Activated naive CD4-positive, alpha-beta T cell treated with anti-CD3 and anti-CD28 coated beads, Interleukin-2, amount 50 U/mL, for 24 hours (primary cell): ENCODE measurements around the gene CNGA3.
"Not testable (repeated sequence)": the region's sequence is repeated elsewhere in the genome, so short reads cannot be mapped to it uniquely, and the experiment has no call there.

ENCODE experiments used
- H3K27ac Mint-ChIP-seq: one replicate; pipeline ENCODE4 v1.8.0; 2021; ENCODE audit warnings: mild to moderate bottlenecking, mixed read lengths
- H3K27me3 Mint-ChIP-seq: one replicate; pipeline ENCODE4 v1.8.0; 2021; ENCODE audit warnings: mixed read lengths
- H3K36me3 Mint-ChIP-seq: one replicate; pipeline ENCODE4 v1.8.0; 2021; ENCODE audit warnings: mixed read lengths
- H3K4me1 Mint-ChIP-seq: one replicate; pipeline ENCODE4 v1.8.0; 2021; ENCODE audit warnings: mixed read lengths
- H3K4me3 Mint-ChIP-seq: one replicate; pipeline ENCODE4 v1.8.0; 2021; ENCODE audit warnings: mild to moderate bottlenecking, mixed read lengths
- H3K9me3 Mint-ChIP-seq: one replicate; pipeline ENCODE4 v1.8.0; 2021; ENCODE audit warnings: mixed read lengths

CNGA3 gene

DNA sequence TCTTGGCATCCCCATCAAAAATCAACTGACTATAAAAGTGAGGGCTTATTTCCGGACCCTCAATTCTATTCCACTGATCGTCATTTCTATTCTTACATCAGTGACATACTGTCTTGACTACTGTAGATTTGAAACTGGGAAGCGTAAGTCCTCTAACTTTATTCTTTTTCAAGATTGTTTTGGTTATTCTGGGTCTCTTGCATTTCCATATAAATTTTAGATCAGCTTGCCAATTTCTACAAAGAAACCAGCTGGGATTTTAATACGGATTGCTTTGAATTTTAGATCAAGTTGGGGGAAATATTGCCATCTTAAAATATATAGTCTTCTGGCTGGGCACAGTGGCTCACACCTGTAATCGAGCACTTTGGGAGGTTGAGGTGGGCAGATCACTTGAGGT, 80.5 kb downstream of the CNGA3 start:
- Mint-ChIP-seq H3K27me3 (no peaks in the 10 kb centered on the region), H3K36me3 (peaks cover 9% of the 10 kb centered on the region), H3K4me3 (no peak overlapping the region), H3K27ac (no peak overlapping the region), H3K4me1 (no peaks in the 10 kb centered on the region), H3K9me3 (peaks cover 7% of the 10 kb centered on the region)

GRCh38 chr2:98432145-98432544, 85.9 kb downstream of the CNGA3 start:
- Mint-ChIP-seq H3K36me3 (peaks cover 2% of the 10 kb centered on the region), H3K4me1 (no peaks in the 10 kb centered on the region), H3K4me3 (no peak overlapping the region), H3K9me3 (no peaks in the 10 kb centered on the region), H3K27ac (no peak overlapping the region), H3K27me3 (no peaks in the 10 kb centered on the region)

GRCh38 chr2:98433363-98433964, 87.2 kb downstream of the CNGA3 start:
- peaks cover 4% of the 10 kb centered on the region for H3K4me1 Mint-ChIP-seq
- H3K36me3 Mint-ChIP-seq: peaks cover 2% of the 10 kb centered on the region
- peaks cover 2% of the 10 kb centered on the region for H3K9me3 Mint-ChIP-seq
- H3K27me3 Mint-ChIP-seq: no peaks in the 10 kb centered on the region
- no peak overlapping the region for H3K27ac Mint-ChIP-seq
- no peak overlapping the region for H3K4me3 Mint-ChIP-seq

DNA sequence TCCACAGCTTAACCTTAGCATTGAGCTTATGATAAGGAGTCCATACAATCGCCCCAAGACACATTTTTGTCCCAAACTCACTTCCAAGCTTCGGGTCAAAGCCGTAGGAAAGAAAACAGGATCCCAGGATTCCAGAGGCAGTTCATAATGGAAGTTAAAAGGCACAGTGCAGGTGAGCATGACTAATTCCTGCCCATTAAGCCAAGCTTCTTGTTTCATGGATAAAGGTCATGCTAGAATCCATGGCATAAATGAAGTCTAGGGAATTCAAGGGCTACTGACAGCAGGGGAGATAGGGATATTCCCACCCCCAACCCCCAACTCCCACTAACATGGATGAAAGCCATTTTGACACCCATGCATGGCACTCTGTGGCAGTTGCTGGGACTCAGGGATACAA, 88.2 kb downstream of the CNGA3 start:
- Mint-ChIP-seq H3K27ac (no peak overlapping the region), H3K4me3 (no peak overlapping the region), H3K4me1 (peaks cover 12% of the 10 kb centered on the region), H3K27me3 (no peaks in the 10 kb centered on the region), H3K36me3 (peaks cover 7% of the 10 kb centered on the region), H3K9me3 (peaks cover 5% of the 10 kb centered on the region)

DNA sequence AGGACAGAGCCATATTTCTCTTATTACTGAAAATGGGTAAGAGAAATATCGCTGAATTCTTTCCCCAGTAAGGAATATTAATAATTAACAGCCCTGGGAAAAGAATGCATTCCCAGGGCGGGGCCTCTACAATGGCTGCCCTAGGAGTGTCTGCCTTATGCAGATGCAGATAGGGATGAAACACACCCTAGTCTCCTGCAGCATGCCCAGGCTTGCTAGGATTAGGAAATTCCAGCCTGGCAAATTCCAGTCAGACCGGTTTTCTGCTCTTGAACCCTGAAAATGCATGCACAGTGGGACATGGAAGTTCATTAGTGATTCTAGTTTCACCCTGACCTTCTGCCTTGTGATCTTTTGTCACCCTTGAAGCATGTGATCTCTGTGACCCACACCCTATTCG, 89.4 kb downstream of the CNGA3 start:
- Mint-ChIP-seq H3K4me1 (peaks cover 12% of the 10 kb centered on the region), H3K27ac (peak overlapping the region; percentile 46)
- not testable (repeated sequence) for H3K4me3 Mint-ChIP-seq, H3K27me3 Mint-ChIP-seq, H3K9me3 Mint-ChIP-seq, H3K36me3 Mint-ChIP-seq

DNA sequence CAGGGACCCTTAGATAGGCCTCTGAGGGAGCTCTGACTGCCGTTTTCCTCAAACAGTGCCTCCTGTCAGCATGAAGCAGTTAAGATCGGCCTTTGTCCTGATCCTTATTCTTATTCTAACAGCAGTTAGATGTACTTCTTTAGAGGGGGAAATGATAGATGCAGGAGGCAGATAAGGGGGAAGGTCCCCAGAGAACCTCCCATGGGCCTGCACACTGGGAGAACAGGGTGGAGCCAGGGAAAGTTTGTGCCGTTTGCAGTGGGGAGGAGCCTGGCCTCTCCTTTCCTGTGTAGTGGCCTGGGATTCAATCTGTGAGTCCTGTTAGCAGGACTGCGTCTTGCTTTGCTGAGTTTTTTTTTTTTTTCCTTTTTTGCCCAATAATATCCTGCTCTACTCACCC, 90.5 kb downstream of the CNGA3 start:
- peaks cover 7% of the 10 kb centered on the region for H3K36me3 Mint-ChIP-seq

GRCh38 chr2:98438190-98439133, 92.2 kb downstream of the CNGA3 start:
- Mint-ChIP-seq H3K9me3 (peaks cover 5% of the 10 kb centered on the region), H3K4me3 (peak overlapping the region; percentile 70), H3K36me3 (peaks cover 7% of the 10 kb centered on the region), H3K27ac (peak overlapping the region; percentile 95), H3K4me1 (peaks cover 12% of the 10 kb centered on the region), H3K27me3 (no peaks in the 10 kb centered on the region)

More for the DNA sequence above, 90.5 kb downstream of the CNGA3 start:
- peaks cover 12% of the 10 kb centered on the region for H3K4me1 Mint-ChIP-seq
- H3K27ac Mint-ChIP-seq: peak overlapping the region; percentile 59
- H3K4me3 Mint-ChIP-seq: no peak overlapping the region
- peaks cover 5% of the 10 kb centered on the region for H3K9me3 Mint-ChIP-seq
- no peaks in the 10 kb centered on the region for H3K27me3 Mint-ChIP-seq

DNA sequence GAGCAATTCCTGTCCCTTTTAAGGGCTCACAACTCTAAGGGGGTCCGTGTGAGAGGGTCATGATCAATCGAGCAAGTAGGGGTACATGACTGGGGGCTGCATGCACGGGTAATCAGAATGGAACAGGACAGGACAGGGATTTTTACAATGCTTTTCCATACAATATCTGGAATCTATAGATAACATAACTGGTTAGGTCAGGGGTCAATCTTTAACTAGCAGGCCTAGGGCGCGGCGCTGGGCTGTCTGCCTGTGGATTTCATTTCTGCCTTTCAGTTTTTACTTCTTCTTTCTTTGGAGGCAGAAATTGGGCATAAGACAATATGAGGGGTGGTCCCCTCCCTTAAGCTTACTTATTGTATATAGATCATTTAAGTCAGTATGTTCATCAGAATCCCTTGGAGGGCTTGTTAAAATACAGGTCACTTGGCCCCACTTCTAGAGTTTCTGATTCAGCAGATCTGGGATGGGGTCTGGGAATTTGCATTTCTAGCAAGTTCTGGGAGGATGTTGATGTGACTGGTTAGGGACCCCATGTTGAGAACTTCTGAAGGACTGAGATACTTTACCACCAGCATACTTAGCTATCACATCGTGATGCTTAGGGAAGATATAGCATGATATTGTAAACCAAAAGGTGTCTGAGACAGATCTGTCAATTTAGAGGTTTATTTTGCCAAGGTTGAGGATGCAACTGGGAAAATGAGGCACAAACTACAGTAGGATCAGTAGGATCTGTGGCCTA, 95.6 kb downstream of the CNGA3 start:
- H3K27ac Mint-ChIP-seq: peak overlapping the region; percentile 75
- H3K4me1 Mint-ChIP-seq: peaks cover 32% of the 10 kb centered on the region
- H3K9me3 Mint-ChIP-seq: peaks cover 5% of the 10 kb centered on the region
- H3K27me3 Mint-ChIP-seq: no peaks in the 10 kb centered on the region
- peaks cover 5% of the 10 kb centered on the region for H3K36me3 Mint-ChIP-seq
- peak overlapping the region; percentile 24 for H3K4me3 Mint-ChIP-seq

- Mint-ChIP-seq H3K4me1 (peaks cover 38% of the 10 kb centered on the region), H3K27ac (peak overlapping the region; percentile 75), H3K4me3 (peak overlapping the region; percentile 24), H3K27me3 (no peaks in the 10 kb centered on the region), H3K36me3 (peaks cover 5% of the 10 kb centered on the region), H3K9me3 (peaks cover 5% of the 10 kb centered on the region)
These were observed 96.2 kb downstream of the CNGA3 start for GRCh38 chr2:98442488-98442887.

GRCh38 chr2:98444436-98445176, 98.3 kb downstream of the CNGA3 start, which contains the start of gene INPP4A:
Gene INPP4A (plus strand): TSS chr2:98444858. CDS start chr2:98520049, 75,191 bp downstream.
- Mint-ChIP-seq H3K27me3 (no peaks in the 10 kb centered on the region), H3K36me3 (no peaks in the 10 kb centered on the region), H3K4me1 (peaks cover 44% of the 10 kb centered on the region), H3K9me3 (no peaks in the 10 kb centered on the region), H3K4me3 (peak within 1 kb of the TSS; percentile 94), H3K27ac (peak within 1 kb of the TSS; percentile 96)

DNA sequence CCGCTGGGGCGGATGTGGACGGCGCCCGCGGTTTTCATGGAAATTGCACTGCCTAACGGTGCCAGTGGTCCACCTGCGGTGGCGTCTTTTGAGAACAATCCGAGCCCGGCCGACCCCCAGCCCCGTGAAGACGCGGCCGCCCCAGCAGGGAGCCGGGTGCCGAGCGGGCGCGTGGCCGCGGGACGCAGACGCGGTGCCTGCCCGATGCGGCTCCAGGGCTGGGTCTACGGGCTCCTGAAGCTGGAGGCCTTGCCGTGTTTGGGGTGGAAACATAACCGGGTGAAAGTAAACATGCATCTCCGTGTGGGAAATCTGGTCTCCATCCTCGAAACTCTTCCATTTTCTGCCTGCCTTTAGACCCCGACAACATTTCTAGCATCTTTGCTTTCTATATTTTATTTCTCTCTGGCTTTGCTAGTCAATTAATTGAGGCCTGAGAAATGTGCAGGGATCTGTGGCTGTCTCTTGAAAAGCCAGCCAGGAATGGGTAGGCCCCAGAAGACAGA, 99.0 kb downstream of the CNGA3 start:
- H3K9me3 Mint-ChIP-seq: no peaks in the 10 kb centered on the region
- H3K36me3 Mint-ChIP-seq: no peaks in the 10 kb centered on the region
- no peaks in the 10 kb centered on the region for H3K27me3 Mint-ChIP-seq
- H3K27ac Mint-ChIP-seq: peak overlapping the region; percentile 96
- H3K4me1 Mint-ChIP-seq: peaks cover 50% of the 10 kb centered on the region
- H3K4me3 Mint-ChIP-seq: peak overlapping the region; percentile 94

DNA sequence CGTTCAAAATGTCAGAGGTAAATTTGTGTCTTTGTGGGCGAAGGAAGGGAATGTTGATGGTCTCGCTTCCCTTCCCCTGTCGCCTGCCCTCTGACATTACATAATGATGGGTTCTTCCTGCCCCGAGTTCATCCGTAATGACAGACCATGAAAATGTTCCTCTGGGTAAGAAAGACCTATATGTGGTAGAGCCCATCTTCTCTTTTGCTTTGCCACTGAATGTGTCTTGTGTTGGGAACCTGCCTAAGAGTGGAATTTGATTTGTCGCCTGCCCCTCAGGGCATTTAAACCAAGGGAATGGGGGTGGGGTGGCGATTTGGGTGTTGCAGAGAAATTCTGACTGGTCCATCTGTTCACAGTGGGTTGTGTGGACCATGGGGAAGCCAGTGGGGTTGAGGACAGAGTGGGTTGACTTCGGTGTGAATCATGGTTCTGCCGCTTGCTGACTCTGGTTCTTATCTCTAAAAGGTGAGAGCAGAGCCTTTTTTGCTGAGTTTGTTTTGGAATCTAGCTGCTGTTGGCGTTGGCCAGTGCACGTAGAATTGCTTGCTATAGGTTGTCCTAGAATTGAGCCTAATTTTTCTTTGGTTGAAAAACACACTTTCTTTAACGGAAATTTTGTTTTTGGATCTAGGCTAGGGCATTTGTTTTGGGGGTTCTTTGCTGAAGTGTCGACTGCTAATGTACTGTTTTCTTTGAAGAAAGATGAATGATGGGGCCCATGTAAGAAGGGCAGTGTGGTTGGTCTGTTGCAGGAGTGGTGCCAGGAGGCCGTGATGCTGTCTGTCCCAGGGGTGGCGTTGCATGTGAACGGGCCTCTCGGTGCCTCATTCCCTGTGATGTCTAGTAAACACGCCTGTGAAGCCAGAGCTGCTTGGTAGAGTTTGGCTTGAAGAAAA, 99.7 kb downstream of the CNGA3 start:
- H3K4me1 Mint-ChIP-seq: peaks cover 57% of the 10 kb centered on the region
- no peaks in the 10 kb centered on the region for H3K36me3 Mint-ChIP-seq
- no peaks in the 10 kb centered on the region for H3K27me3 Mint-ChIP-seq
- H3K4me3 Mint-ChIP-seq: peak overlapping the region; percentile 94
- H3K27ac Mint-ChIP-seq: peak overlapping the region; percentile 96
- H3K9me3 Mint-ChIP-seq: no peaks in the 10 kb centered on the region

- peaks cover 67% of the 10 kb centered on the region for H3K4me1 Mint-ChIP-seq
These were observed 100.6 kb downstream of the CNGA3 start for GRCh38 chr2:98446850-98447249.

More at GRCh38 chr2:98446850-98447249, 100.6 kb downstream of the CNGA3 start:
- peak overlapping the region; percentile 96 for H3K27ac Mint-ChIP-seq
- H3K36me3 Mint-ChIP-seq: no peaks in the 10 kb centered on the region
- H3K9me3 Mint-ChIP-seq: no peaks in the 10 kb centered on the region
- no peaks in the 10 kb centered on the region for H3K27me3 Mint-ChIP-seq
- H3K4me3 Mint-ChIP-seq: peak overlapping the region; percentile 94
